ENCODE measurements around the gene LRP1B.

DNA sequence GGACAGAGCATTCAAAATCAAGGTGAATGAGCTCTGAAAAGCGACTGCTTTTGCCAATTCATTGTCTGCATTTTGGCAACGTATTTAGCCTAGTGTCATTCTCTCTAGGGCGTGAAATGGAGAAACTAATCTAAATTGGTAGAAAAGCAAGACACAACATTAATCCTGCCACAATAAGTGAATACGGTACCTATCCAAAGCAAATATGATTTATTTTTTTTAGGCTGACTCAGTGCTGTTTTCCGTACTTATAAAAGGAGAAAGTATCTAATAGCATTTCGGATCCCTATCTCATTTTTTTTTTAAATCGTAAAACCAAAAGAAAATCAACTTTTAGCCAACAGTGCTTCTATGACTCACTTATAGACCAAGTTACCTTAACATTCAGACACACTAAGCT lies 672.5 kb downstream of the LRP1B start:
- TF ChIP-seq, protein P1, sequence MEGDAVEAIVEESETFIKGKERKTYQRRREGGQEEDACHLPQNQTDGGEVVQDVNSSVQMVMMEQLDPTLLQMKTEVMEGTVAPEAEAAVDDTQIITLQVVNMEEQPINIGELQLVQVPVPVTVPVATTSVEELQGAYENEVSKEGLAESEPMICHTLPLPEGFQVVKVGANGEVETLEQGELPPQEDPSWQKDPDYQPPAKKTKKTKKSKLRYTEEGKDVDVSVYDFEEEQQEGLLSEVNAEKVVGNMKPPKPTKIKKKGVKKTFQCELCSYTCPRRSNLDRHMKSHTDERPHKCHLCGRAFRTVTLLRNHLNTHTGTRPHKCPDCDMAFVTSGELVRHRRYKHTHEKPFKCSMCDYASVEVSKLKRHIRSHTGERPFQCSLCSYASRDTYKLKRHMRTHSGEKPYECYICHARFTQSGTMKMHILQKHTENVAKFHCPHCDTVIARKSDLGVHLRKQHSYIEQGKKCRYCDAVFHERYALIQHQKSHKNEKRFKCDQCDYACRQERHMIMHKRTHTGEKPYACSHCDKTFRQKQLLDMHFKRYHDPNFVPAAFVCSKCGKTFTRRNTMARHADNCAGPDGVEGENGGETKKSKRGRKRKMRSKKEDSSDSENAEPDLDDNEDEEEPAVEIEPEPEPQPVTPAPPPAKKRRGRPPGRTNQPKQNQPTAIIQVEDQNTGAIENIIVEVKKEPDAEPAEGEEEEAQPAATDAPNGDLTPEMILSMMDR (IDR thresholded peaks at IDR 0.05) = no peak
- TF ChIP-seq ZFX (IDR thresholded peaks at IDR 0.05; ENCODE audit: borderline replicate concordance) = no peak
